IPS-11a (cell line): Measurements from ENCODE around the gene CD8B2.
"Not testable (repeated sequence)": the region's sequence is repeated elsewhere in the genome, so short reads cannot be mapped to it uniquely, and the experiment has no call there.

Source experiments
- H3K4me3 ChIP-seq: one replicate; pipeline ENCODE4 v1.5.1; 2013; ENCODE audit warnings: low read depth, low read length, control low read depth

The CD8B2 gene

DNA sequence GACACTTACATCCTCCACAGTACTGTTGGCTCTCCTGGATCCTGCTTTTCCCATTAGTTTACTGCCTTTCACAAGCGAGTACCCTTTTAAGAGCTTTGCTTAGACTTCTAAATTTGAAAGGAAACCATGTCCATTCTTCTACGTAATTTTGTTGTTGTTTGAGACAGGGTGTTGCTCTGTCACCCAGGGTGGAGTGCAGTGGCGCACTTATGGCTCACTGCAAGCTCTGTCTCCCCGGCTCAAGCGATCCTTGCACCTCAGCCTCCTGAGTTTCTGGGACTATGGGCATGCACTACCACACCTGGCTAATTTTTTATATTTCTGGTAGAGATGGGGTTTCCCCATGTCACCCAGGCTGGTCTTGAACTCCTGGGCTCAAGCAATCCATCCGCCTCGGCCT, 24.8 kb downstream of the CD8B2 start:
- not testable (repeated sequence) for H3K4me3 ChIP-seq

DNA sequence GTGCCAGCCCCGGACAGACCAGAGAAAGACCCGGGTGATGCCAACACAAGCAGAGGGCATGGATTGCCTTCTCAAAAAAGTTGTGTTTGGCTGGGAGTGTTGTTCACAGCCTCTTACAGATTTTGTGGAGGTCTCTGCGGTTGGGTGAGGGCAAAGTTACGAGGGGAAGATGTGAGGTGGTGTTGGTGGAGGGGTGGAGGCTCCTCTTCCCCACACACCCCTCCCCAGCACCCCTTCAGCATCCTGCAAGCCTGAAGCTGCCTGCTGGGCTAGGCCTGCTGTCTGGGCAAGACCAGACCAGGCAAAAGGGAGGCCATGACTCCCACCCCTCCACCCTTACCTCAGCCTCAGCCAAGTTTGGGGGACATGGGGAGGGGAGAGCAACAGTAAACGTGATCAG, 26.2 kb downstream of the CD8B2 start:
- H3K4me3 ChIP-seq: not testable (repeated sequence)

DNA sequence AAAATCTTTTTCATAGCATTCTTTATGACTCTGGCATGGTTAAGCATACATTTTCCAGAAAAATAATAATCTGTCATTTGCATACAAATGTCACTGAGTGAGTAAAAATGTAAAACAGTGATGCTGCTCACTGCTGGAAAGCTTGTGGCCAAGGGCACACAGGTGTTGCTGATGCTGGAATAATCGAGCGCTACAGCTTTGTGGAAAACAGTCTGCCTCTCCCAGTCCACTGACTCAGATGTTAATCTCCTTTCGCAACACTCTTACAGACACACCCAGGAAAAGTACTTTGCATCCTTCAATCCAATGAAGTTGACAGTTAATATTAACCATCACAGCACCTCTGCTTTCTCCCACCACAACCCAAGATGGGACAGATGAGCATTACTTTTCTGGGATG, 27.7 kb downstream of the CD8B2 start:
- not testable (repeated sequence) for H3K4me3 ChIP-seq

DNA sequence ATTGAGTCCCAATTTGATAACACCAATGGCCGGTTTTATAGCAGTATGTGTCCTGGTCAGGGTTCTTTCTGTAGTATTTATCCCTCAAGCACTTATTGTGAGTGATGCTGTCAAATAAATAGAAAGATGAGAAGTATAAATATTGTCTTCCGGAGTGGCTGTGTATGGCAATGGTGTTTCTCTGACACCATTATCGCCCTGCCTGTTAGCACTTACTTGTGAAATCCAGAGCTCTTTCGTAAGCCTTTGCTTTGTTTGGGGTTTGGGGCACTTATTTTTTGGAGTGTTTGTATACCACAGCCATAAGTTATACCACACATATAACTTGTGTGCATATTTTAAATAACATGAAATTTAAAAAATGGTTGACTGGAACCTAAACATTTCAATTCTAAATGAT, 29.3 kb downstream of the CD8B2 start:
- H3K4me3 ChIP-seq: no peak overlapping the region

DNA sequence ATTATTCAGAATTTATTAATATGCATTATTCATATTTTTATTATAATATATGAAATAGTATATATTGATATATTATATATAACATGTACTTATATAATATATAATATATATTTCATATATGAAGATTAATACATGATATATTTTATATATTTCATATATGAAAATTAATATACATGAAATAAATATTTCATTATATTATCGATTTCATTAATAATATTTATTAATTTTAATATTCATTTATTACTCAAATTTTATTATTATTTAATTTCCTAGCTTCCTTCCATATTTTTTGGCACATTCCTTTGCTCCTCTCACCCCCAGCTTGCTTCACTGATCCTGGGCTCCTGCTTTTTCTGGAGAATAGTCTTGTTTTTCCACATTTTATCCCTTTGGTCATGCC, 29.7 kb downstream of the CD8B2 start:
- no peak overlapping the region for H3K4me3 ChIP-seq

DNA sequence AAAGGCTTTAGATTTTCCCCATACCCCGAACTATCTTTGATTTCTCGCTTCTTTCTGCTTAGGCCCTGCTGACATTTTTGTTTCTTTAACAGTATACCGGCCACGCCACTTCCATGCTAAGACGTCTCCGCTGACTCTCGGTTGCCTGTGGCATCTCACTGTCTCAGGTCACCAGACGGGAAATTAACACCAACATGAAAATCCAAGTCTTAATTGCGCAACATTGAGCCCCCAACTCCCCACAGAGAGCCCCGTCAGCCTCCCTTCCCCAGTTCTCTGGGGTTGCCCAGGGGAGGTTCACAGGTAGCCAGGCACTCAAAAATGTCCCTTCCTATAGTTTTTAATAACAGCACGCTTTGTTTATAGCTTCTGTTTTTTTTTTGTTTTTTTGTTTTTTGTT, 30.2 kb downstream of the CD8B2 start:
- no peak overlapping the region for H3K4me3 ChIP-seq

DNA sequence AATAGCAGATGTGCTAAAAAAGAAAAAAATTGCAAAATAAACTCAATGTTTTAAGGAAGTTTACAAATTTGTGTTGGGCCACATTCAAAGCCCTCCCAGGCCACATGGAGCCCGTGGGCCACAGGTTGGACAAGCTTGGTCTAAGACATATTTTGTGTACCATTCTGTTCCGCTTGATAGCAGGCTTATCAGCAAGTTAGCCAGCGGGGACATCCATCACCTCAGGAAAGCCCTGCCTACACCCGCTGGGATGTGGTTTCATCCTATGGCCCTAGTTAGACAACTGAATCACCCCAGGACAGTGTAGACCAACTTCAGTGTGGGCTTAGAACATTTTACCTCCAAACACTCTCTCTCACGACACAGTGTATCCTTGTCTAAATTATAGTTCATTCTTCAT, 32.6 kb downstream of the CD8B2 start:
- no peak overlapping the region for H3K4me3 ChIP-seq

DNA sequence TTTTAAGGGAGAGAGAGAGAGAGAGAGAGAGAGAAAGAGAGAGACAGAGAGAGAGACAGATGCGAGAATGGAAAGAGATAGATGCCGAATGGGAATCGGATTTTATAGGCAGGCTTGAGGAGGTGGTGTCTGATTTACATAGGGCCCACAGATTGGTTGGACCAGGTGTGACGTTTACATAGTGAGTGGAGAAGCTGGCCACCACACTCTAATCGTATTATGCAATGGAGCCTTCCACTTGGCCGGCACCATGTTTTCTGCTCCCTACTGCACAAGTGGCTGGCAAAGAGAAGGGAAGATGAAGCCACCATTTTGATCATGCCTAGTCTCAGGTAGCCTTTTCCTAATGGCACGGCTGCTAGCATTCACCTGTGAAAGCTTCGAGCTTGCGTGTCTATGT, 33.9 kb downstream of the CD8B2 start:
- H3K4me3 ChIP-seq: no peak overlapping the region

DNA sequence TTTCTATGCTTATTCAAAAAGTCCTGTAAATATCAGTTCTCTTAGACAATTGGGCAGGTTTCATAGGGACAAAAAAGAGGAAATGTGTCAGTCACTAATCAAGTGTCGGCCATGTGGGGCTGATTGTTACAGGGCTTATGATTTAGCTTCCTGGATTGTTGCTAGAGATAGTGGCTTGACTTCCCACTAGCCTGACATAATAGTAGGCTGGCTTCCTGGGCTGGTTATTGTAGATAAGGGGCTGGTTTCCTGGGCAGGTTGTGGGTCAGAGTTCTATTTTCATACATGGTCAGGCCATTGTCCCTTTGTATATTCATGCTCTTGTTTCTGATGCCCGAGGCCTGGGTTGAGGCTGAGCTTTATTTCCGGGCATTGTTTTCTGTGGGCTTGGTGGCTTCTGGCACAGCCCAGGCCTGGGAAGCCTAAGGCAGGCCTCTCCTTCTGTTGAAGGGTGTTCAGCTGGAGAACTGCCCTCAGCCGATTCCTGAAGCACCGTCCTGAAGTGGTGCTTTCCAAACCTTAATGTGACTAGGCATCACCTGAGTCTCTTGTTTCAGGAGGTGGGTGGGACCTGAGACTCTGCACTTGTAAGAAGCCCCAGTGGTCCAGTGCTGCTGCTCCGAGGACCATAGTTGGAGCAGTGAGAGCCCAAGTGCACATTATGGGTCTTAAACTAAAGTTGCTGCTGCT, 37.0 kb downstream of the CD8B2 start:
- no peak overlapping the region for H3K4me3 ChIP-seq

DNA sequence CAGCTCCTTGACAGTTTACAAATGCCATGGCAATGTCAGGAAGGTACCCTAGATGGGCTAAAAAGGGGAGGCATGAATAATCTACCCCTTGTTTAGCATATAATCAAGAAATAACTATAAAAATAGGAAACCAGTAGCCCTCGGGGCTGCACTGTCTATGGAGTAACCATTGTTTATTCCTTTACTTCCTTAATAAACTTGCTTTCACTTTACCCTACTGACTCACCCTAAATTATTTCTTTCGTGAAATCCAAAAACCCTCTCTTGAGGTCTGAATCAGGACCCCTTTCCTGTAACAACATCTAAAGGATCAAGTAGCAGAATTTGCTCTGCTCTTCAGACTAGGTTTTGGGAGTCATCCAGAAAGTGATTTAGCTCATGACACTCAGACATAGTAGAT, 43.7 kb downstream of the CD8B2 start:
- H3K4me3 ChIP-seq: no peak overlapping the region

DNA sequence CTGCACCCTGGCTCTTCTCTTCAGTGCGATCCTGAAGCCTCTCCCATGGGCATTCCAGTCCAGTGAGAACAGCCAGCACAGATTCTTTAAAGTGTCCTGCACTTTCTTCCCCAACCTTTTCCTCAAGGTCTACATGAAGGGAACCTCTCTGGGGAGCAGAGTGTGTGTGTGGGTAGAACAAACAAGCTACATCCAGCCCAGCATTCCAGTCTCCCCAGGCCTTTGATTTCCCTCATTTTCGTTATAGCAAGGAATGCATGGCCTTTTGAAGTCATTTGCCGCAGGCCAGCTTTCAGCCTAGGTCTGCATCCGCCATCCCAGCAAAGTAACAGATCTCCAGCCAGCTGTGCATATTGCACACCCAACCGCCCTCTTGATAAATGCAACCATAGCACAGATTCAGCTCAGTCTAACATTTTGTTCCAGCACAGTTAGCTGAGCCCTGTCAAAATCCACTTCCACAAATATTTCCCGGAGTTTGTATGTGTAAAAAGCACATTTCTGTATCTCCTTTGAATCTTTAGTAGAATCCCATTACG, 44.6 kb downstream of the CD8B2 start:
- H3K4me3 ChIP-seq: no peak overlapping the region

DNA sequence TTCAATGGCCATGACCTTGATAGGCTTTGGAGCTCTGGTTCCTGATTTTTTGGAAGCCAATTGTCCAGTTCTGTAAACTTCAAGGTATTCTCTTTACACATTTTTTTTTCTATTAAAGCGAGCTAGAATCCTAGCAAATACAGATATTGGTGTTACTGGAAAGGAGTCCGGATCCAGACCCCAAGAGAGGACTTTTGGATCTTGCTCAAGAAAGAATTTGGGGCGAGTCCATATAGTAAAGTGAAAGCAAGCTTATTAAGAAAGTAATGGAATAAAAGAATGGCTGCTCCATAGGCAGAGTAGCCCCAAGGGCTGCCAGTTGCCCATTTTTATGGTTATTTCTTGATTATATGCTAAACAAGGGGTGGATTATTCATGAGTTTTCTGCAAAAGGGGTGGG, 45.1 kb downstream of the CD8B2 start:
- no peak overlapping the region for H3K4me3 ChIP-seq

DNA sequence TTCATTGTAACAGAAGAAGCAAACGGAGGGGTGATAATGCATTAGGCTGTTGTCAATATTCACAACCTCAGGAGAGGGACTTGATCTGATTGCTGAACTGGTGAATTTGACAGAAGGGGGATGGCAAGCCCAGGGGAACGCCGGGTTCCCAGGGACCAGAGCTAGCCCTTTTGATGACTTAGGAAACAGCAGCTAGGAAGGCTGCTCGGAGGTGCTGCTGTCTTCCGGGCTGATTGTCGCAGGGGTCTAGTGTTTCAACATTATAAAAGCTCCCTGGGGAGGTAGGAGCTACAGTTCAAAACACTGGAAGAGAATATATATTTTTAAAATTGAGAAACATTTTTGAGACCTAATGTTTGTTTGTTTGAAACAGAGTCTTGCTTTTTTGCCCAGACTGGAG, 47.3 kb downstream of the CD8B2 start:
- H3K4me3 ChIP-seq: no peak overlapping the region

DNA sequence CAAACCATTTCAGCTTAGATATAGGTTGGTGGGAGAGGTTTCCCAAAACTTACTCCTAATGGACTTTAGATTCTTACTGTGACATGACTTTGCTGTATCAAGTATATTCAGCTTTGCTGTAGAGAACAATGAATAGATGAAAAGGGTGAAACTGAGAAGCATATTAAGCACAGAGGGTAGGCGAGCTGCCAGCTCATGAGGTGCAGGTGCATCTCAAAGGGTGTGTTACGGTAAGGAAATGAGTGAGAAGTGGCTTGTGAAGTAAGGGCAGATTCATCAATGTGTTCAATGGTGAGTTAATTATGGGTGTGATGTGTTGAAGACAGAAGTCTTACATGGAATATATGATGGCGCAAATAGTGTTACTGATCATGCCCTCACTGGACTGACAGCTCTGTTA, 49.3 kb downstream of the CD8B2 start:
- H3K4me3 ChIP-seq: no peak overlapping the region

DNA sequence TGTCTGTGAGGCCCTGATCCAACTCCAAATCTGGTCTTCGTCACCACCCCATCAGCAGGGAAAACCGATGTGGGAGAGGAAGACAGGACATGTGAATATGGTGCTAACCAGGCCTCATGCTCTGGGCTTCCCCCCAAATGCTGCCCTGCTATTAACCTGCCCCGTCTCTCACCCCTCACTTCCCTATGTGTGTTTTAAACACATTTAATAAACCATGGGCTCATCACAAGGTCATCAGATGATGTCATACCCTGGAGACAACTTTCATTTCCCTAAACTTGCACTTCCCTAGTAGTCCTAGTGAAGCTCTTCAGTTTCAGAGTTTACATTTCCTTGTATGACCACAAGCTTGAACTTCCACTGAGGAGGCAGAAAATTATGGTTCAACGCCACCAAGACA, 49.9 kb downstream of the CD8B2 start:
- H3K4me3 ChIP-seq: no peak overlapping the region

DNA sequence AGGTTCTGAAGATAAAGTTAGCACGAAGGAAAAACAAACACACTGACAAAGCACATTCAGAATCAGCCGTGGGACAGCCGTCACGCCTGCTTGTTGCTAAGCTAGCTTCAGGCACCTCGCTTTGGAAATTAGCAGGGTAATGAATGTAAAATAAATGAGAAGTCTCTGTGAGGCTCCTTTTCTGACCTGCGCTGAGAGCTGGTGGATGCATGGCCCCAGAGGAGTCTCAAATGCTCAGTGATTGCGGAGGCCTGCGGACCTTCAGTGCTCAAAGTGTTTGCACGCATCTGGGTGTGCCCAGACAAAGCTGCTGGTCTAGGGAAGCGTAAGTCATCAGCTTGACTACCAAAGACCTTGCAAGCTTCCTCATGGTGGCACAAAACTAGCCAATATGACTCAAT, 50.6 kb downstream of the CD8B2 start:
- H3K4me3 ChIP-seq: no peak overlapping the region

DNA sequence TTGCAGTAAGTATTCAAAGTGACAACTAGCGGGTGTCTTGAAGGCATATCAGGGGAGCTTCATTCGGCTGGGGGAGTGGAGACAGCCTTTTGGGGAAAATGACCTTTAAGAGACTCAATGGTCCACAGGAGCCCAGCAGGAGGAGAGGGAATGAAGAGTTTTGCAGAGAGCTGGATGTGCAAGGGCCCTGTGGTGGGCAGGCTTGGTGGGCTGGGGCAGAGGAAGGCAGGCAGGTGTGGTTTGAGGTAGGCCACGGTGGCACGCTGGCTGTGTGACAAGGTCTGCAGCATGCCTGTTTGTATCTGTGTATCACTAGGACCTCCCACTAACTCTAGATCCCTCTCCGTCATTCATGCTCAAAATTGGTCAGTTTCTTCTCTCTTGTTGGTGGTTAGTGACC, 53.7 kb downstream of the CD8B2 start:
- H3K4me3 ChIP-seq: no peak overlapping the region

DNA sequence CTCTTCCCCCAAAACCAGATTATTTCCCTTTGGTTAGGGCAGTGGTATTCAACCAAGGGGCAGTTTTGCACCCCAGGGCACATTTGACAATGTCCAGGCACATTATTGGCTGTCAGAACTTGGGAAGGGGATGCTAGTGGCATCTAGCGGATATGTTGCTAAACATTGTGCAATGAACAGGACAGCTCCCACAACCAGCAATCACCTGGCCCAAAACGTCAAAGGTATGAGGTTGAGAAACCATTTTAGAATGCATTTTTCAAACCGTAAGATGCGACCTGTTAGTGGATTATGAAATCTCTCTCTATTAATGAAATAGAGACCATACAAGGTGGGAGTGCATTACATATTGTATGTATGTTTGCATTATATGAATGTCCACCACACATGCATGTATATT, 54.2 kb downstream of the CD8B2 start:
- H3K4me3 ChIP-seq: no peak overlapping the region

DNA sequence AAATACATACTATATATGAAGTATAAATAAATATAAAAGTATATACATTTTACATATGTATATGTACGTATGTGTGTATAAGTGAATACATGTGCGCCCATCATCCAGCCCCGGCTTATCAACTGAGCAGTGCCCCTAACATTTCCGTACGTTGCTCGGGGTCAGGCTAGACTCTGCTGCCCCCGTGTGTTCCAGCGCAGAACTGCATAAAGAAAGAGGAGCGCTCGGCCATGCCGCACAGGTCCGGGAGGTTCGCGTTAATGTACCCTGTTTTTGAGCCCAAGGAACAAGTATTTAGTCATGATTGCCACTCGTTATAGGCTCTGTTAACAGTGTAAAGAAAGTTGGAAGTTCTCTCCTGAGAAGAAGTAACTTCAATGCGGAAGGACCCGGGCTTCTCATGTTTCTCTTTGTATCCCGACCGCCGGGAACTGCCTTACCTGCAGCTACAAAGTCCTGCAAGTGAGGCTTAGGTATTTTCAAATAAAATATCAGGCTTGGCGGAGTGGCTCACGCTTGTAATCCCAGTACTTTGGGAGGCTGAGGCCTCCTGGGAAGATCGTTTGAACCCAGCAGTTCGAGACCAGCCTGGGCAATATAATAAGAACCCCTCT, 55.7 kb downstream of the CD8B2 start:
- no peak overlapping the region for H3K4me3 ChIP-seq

DNA sequence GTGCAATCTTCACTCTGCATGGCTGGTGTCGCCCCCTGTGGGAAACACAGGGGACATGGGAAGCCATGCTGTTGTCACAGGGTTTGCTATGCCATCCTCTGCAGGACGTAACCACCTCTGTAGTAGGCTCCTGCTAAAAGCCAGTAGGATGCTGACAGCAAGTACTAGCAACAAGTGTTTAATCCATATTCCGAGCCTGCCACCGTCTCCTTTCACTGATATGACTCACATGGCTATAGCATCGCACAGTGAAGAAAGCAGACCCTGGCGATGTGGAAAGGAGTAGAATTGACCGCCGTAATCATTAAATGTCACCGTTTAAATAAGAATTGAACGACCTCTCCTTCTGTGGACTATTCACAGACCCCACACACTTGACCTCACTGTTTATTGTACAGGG, 57.8 kb downstream of the CD8B2 start:
- no peak overlapping the region for H3K4me3 ChIP-seq

DNA sequence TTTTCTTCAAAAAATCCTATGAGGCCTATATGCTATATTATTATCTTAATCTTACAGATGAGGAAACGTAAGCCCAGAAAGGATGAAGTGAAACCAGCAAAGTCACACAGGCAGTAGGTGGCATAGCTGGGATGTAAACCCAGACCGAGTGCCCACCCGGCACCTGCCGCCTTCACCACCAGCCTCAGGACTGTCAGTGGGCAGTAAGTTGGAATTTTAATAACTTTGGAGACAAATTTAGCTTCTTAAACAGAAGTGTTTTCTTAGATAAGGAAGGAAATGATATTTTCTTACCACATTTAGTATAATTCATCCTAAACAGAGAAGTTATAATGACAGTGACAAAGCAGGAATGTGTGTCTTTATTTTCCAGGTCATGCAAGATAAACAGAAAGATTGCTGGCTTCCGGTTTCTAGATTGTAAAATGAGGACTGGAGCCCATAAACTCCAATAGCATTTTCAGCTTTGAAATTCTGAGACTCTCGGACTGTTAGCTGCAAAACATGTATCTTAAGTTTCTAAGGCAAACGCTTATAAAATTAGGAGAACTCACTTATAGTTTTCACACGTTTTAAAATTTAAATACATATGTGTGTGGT, 59.3 kb downstream of the CD8B2 start:
- no peak overlapping the region for H3K4me3 ChIP-seq

DNA sequence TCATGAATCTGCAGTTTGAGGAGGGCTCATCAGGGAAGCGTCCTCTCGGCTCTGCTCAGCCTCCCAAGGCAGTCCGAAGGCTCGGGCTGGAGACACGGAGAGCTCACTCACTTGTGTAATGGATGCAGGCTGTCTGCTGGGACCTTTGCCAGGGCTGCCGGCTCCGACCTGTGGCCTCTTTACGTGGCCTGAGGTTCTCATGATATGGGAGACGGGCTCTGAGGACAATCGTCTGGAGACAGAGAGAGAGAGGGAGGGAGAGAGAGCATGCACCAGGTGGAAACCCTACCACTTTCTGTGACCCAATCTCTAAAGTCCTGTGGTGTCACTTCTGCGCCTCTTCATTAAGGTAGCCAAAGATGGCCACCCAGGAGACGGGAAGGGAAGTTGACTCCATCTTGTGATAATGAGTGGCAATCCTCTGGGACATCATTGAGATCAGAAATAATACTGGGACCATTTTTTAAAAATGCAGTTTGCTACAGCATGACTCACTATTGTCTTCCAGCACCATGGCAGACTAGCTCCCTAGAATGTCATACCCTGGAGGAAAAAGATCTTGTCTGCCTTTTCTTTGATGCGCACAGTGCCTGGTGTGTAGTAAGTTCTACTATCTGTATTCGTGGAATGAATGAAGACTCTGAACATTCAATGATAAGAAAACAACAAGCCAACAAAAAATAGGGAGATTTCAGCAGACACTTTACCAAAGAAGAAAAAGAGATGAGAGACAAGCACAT, 60.2 kb downstream of the CD8B2 start:
- H3K4me3 ChIP-seq: no peak overlapping the region
